Psoas muscle (tissue), 8 donors: ENCODE data around the gene SLC25A28. TPM values are rescaled to one million over a fixed set of nuclear protein-coding genes. Genes with fewer than 3 reads are reported as not detected.

Source experiments
- ATAC-seq, 4 donors: fragments of 200-7000 bp; cut with Tn5 transposase; one replicate each; pipeline ENCODE4 v1.9.1; 2020; ENCODE audit warnings: moderate library complexity in 3 of 4, mild to moderate bottlenecking in 2 of 4
- DNase-seq, 2 donors: peaks; one replicate each; pipeline ENCODE4 v3.0.0-alpha.2; 2020
- H3K27ac ChIP-seq: fragments of 200-600 bp; one replicate; pipeline ENCODE4 v1.8.0; 2022
- H3K27me3 ChIP-seq, 3 donors: fragments of 200-600 bp in 1 of 3; one replicate each; pipeline versions ENCODE4 v1.6.1 to v1.8.0; 2013 to 2022; ENCODE audit warnings: low read length in 2 of 3, mild to moderate bottlenecking in 2 of 3, moderate library complexity in 1 of 3; ENCODE audit not compliant: insufficient read depth in 3 of 3
- H3K36me3 ChIP-seq, 2 donors: fragments of 200-600 bp in 1 of 2; one replicate each; pipeline versions ENCODE4 v1.6.1 to v1.8.0; 2013 to 2022; ENCODE audit warnings: low read depth in 1 of 2, mild to moderate bottlenecking in 1 of 2, moderate library complexity in 1 of 2; ENCODE audit not compliant: insufficient read depth in 1 of 2
- H3K4me1 ChIP-seq: fragments of 200-600 bp; one replicate; pipeline ENCODE4 v1.8.0; 2022
- H3K4me3 ChIP-seq: fragments of 200-600 bp; one replicate; pipeline ENCODE4 v1.8.0; 2022; ENCODE audit warnings: mild to moderate bottlenecking
- H3K9me3 ChIP-seq: fragments of 200-600 bp; one replicate; pipeline ENCODE4 v1.8.0; 2022
- CTCF ChIP-seq: fragments of 200-600 bp; IDR thresholded peaks from one replicate; pipeline ENCODE4 v1.8.0; 2022; ENCODE audit warnings: antibody characterized with exemption
- WGBS, 3 donors: extraction: QIAGEN DNeasy Blood & Tissue Kit; methylation state at CpG; one replicate each; pipeline versions ENCODE4 v1.1.6 to v1.1.7; 2013; 5-methylcytosine and 5-hydroxymethylcytosine counted together
- intact Hi-C, 2 donors: fragments of 100-400 bp; cut with DNase I; formaldehyde crosslinking; loops; one replicate each; pipeline versions ENCODE4 v1.11.0 to v1.14.2; 2022
- polyA plus RNA-seq, 3 donors: library from polyadenylated mRNA; stranded (reverse); fragments of 200-250 nt; gene quantifications; one replicate each; pipeline ENCODE4 v1.2.3, GENCODE V29; 2013
- total RNA-seq, 4 donors: library from RNA; stranded (reverse); fragmentation: NEBNext Ultra II Directional in 2 of 4; extraction: Animal tissue kit (Norgen Biotek cat#: 25700) in 2 of 4; gene quantifications; one replicate each; pipeline versions ENCODE4 v1.2.1 to v1.2.4, GENCODE V29; 2021 to 2023
- donor health status: healthy with polysubstance abuse.
- donor health status: DM: no; HTN: no; CAD: no; lungs with moderate emphysema.
- donor health status: Bipolar disorder and iron deficiency.
- donor health status: healthy.
- donor health status: DM: yes; HTN: yes; CAD: no.
- donor health status: DM: no; HTN: no; CAD: no.
- donor health status: DM: no; HTN: no; CAD: no.
- donor health status: DM: yes; HTN: yes; CAD: no.

SLC25A28 gene
- total and polyA plus RNA-seq, 7 donors, result 30.6 to 69.8 (median 61.6) TPM

- ATAC-seq, result peak; percentile 60 to 83 (median 70)
- Histone ChIP-seq H3K27ac (no peak overlapping the region), H3K4me1 (peaks cover 13% of the 10 kb centered on the region), H3K27me3 (no peaks in the 10 kb centered on the region), H3K36me3 (peaks cover 6 to 66% of the 10 kb centered on the region in 2 donors), H3K9me3 (no peaks in the 10 kb centered on the region), H3K4me3 (no peak overlapping the region)
- WGBS, 3 donors, result 21 to 38% (median 26%) methylated on average over 7 of the region's 7 CpGs
- intact Hi-C loops, result loop anchor here (2.0 to 5.0 kb wide), 5 partner anchors 53 to 220 kb away; no protein-coding TSS in a partner anchor
- no peak for DNase-seq
- TF ChIP-seq CTCF, result peak; percentile 84
Measured at GRCh38 chr10:99612167-99612831, 7.9 kb downstream of the SLC25A28 start.

- Histone ChIP-seq H3K4me1 (peaks cover 4% of the 10 kb centered on the region), H3K9me3 (no peaks in the 10 kb centered on the region), H3K27me3 (no peaks in the 10 kb centered on the region), H3K4me3 (no peak overlapping the region), H3K27ac (no peak overlapping the region), H3K36me3 (peaks cover 6 to 62% of the 10 kb centered on the region in 2 donors)
- WGBS, 3 donors, result 65 to 70% (median 67%) methylated on average over 4 of the region's 4 CpGs
- ATAC-seq (no peak), DNase-seq (no peak)
- intact Hi-C loops, result loop anchor here (1.0 to 5.0 kb wide), 4 partner anchors 51 to 219 kb away; no protein-coding TSS in a partner anchor
- no peak for TF ChIP-seq CTCF
Measured at GRCh38 chr10:99611326-99611725, 8.9 kb downstream of the SLC25A28 start.

GRCh38 chr10:99610221-99610620 lies 10.0 kb downstream of the SLC25A28 start:
- intact Hi-C loops, result loop anchor here (2.0 to 5.0 kb wide), 3 partner anchors 109 to 218 kb away; no protein-coding TSS in a partner anchor
- DNase-seq, result no peak
- Histone ChIP-seq H3K4me3 (no peak overlapping the region), H3K9me3 (no peaks in the 10 kb centered on the region), H3K27me3 (no peaks in the 10 kb centered on the region), H3K4me1 (no peaks in the 10 kb centered on the region), H3K27ac (no peak overlapping the region), H3K36me3 (peaks cover 6 to 55% of the 10 kb centered on the region in 2 donors)
- TF ChIP-seq CTCF, result no peak
- 90 to 94% (median 93%) methylated on average over 3 of the region's 3 CpGs for WGBS, 3 donors
- no peak for ATAC-seq

- ATAC-seq (no peak), DNase-seq (no peak)
- intact Hi-C loops, result no loop called here
- Histone ChIP-seq H3K9me3 (no peaks in the 10 kb centered on the region), H3K4me3 (no peak overlapping the region), H3K4me1 (no peaks in the 10 kb centered on the region), H3K27ac (no peak overlapping the region), H3K36me3 (peaks cover 6 to 48% of the 10 kb centered on the region in 2 donors), H3K27me3 (no peaks in the 10 kb centered on the region)
- TF ChIP-seq CTCF, result no peak
- WGBS, 3 donors, result 99 to 100% (median 99%) methylated on average over 2 of the region's 2 CpGs
Measured at GRCh38 chr10:99609186-99609585, 11.1 kb downstream of the SLC25A28 start.
